Amniotic stem cell (primary cell): ENCODE data around the gene KDM7A.

Experiments used
- DNase-seq: peaks from one replicate; lab custom pipeline; 2025; lab: John Stamatoyannopoulos, UW

Gene KDM7A

GRCh38 chr7:140055833-140056232 lies 121.0 kb downstream of the KDM7A start:
- no peak for DNase-seq

- DNase-seq = no peak
Observed at GRCh38 chr7:140054751-140055150, 122.0 kb downstream of the KDM7A start.

GRCh38 chr7:140053812-140054539 lies 122.8 kb downstream of the KDM7A start:
- DNase-seq = no peak

- no peak for DNase-seq
Observed at GRCh38 chr7:140051820-140052219, 125.0 kb downstream of the KDM7A start.

- DNase-seq = no peak
Observed at GRCh38 chr7:140050100-140050499, 126.7 kb downstream of the KDM7A start.

GRCh38 chr7:140049339-140050024 lies 127.3 kb downstream of the KDM7A start:
- no peak for DNase-seq

GRCh38 chr7:140048989-140049338 lies 127.8 kb downstream of the KDM7A start:
- DNase-seq = no peak

- DNase-seq = no peak
Observed at GRCh38 chr7:140048138-140048537, 128.6 kb downstream of the KDM7A start.

GRCh38 chr7:140047197-140047596 lies 129.6 kb downstream of the KDM7A start:
- DNase-seq = no peak

GRCh38 chr7:140045697-140046096 lies 131.1 kb downstream of the KDM7A start:
- no peak for DNase-seq

- DNase-seq = no peak
Observed at GRCh38 chr7:140044251-140044650, 132.5 kb downstream of the KDM7A start.

GRCh38 chr7:140042386-140042670 lies 134.5 kb downstream of the KDM7A start:
- no peak for DNase-seq

- DNase-seq = no peak
Observed at GRCh38 chr7:140041659-140042385, 135.0 kb downstream of the KDM7A start.

- no peak for DNase-seq
Observed at GRCh38 chr7:140039896-140040295, 136.9 kb downstream of the KDM7A start.

GRCh38 chr7:140039066-140039465 lies 137.7 kb downstream of the KDM7A start:
- no peak for DNase-seq

GRCh38 chr7:140036224-140036962 lies 140.4 kb downstream of the KDM7A start:
- no peak for DNase-seq

GRCh38 chr7:140035400-140036223 lies 141.2 kb downstream of the KDM7A start:
- peak; percentile 67 for DNase-seq
